NCI-H748 (cell line): ENCODE data around the gene ANP32A.

Source experiments
- DNase-seq: peaks from one replicate; lab custom pipeline; 2025; ENCODE audit not compliant: unreplicated experiment; lab: John Stamatoyannopoulos, UW

The ANP32A gene

DNA sequence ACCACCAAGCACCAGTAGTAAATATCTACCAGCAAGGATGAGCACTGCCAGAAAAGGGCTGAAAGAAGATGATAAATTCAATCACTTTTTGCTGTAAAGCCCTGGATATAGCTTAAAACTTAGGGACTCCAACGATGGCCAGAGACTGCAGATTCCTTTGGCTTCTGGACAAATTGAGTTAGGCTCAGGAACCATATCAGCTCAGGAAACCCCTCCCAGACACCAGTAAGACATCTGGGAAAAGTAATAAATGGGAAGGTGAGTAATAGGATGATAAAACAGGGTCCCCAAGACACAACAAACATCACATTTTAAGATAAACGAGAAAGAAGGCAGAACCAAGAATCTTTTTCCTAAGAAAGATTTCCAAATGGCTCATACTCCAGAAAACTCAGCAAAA is 65.0 kb downstream of the ANP32A start:
- no peak for DNase-seq

- DNase-seq = no peak
These were observed 69.1 kb downstream of the ANP32A start for GRCh38 chr15:68751622-68752021.

DNA sequence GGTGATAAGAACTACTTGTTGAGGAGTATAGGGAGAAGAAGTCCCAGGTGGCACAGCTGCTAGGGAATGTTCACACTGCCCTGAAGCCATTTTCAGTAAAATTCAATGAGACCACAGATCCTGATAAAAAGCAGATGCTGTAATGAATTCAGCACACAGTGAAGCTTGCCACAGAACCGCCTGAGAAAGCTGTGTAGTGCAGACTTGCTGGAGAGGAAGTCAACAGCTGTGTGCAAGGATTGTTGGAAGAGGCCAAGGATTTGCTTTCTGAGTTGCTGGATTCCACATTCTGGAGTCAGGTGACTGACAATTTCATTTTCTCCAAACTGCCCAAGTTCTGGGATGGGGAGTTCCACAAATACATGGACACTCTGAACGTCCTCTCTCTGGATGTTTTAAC is 70.9 kb downstream of the ANP32A start:
- DNase-seq = no peak

DNA sequence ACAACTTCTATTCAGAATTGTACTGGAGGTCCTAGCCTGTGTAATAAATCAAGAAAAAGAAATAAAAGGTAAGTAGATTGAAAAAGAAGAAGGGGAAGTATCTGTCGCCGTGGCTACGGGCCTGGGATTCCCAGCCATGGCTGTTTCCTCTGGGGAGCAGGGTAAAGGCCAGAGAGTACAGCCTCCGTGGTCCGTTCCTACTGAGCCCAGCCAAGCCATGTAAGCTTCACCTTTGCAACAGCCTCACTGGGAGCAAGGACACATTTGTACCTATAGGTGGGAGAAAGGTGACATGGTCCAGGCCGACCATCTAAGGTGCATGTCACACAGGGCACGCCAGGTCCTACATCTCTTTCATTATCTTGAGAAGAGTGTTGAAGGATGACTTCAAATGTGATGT is 71.3 kb downstream of the ANP32A start:
- DNase-seq = no peak

- DNase-seq = no peak
These were observed 77.4 kb downstream of the ANP32A start for GRCh38 chr15:68743256-68743655.

GRCh38 chr15:68739390-68740080 is 81.2 kb downstream of the ANP32A start:
- no peak for DNase-seq

DNA sequence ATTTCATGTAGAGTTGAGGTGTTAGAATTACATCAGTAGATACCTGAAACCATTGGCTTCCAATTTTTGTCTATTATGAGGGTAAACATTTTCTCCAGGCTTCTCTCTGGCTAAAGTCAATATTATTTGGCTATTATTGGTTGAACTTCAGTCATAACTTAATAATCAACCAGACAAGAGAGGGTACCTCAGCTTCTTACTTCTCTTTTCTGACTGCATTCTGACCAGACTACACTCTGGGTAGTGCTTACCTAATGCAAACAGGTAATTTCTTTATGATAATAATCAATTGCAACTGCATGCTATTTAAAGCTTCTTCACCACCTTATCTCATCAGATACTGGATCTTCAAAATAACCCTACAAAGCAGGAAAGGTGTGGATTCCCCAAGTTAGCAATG is 85.1 kb downstream of the ANP32A start:
- no peak for DNase-seq

GRCh38 chr15:68734881-68735280 is 85.8 kb downstream of the ANP32A start:
- no peak for DNase-seq

- DNase-seq = no peak
These were observed 86.3 kb downstream of the ANP32A start for GRCh38 chr15:68734352-68734751.

- no peak for DNase-seq
These were observed 87.0 kb downstream of the ANP32A start for GRCh38 chr15:68733666-68734065.

DNA sequence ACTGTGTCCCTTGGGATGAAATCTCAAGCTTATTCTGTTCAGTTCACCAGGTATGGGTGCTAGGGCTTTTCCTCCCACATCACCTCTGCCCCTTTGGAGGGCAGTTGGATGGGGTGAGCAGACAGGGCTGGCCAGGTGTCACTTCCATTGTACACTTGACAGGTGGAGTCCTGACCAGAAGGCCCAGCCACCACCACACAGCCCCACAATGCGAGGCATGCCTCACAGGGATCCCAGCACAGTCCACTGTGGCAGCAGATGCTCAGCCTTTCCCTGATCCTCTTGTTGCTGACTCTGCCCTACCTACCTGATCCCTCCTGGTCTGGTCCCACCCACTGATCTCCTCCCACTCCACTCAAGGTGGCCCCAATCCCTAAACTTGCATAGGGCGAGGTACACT is 88.2 kb downstream of the ANP32A start:
- no peak for DNase-seq

DNA sequence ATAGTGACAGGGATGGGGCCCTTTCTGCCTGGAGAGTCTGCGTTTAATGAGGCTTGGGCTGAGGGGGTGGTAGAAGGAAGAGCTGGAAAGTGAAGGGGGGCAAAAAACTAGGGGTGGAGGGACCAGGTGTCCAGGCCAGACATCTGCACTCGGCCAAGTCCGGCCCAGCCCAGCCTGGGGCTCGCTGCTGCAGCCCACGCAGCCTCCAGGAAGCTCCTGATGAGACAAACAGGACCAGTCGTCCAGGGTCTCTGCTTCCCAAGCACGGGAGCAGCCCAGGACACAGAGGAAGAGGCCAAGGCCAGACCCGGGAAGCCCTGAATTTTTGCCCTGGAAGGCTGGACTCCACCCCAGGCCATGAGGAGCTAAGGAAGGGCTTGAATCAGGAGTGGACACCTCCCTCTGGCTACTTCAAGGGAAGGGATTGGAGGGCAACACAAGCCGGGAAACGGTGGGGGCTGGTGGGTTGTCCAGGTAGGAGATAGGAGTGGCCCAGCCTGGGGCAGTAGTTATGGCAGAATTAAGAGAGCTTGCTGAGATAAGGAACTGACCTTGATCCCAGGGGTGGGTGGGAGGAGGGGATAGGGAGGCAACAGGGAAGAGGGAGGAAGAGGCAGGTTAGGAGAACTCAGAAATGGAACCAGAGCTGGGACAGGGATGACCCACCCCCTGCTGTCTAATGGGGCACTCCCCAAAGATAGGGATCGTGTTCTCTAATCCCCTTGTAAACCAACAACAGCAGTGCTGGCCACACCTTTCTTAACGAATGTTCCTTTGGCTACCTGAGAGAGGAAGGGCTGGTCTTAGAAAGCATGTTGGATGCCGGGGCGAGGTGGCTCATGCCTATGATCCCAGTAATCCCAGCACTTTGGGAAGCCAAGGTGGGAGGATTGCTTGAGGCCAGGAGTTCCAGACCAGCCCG is 89.5 kb downstream of the ANP32A start:
- DNase-seq = no peak

DNA sequence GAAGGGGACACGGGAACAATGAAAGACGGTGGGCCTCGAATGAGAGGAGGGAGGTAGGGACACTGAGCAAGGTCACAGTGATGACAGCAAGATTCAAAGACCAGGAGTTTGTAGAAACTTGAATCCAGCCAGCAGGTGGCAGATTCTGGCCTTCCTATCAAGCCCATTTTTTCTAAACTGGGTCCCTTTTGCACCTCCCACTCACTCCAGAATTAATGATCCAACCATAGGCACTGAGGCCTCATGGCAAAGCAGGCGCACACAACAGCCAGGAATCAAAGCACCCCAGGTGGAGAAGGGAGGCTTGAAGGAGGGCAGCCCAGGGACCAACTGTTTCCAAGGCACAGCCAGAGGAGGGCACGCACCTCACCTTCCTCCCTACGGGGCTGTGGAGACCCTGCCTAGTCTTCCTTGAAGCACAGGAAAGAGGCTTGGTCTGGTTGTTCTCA is 90.2 kb downstream of the ANP32A start:
- peak; percentile 10 for DNase-seq

DNA sequence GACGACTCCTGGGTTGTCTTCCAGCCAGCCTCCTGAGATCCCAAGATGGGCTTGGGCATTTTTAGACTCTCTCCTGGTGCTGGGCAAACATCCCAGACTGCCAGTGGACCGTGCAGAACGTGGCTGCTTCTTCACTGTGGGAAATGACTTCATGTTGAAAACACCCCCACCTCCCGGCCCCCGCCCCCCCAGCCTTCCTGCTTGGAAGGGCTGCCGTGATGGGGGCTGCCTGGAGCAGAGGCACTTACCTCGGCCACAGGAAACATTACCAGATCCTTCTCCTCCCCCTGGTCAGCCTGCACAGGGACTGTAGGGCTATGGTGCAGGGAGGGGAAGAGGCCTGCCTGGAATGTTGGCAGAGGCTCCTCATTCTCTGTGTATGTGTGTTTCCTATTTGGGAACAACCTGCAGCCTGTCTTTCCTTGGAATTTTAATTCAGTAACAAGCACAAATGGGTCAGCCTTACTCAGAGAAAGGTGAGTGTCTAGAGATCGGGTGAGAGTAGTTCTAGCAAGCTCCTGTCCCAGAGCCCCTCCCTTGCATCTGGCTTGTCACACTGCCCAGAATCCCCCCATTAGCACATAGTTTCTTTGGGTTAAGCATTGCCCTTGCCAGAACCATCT is 90.8 kb downstream of the ANP32A start:
- DNase-seq = no peak
